ENCODE data around the gene C8A.

C8A gene

GRCh38 chr1:56838759-56839158, 15.8 kb upstream of the C8A start:
- DNase-seq = no peak

- DNase-seq = no peak
Observed at GRCh38 chr1:56843544-56843943, 11.1 kb upstream of the C8A start.

- DNase-seq = no peak
Observed at GRCh38 chr1:56844545-56845136, 10.0 kb upstream of the C8A start.

GRCh38 chr1:56845343-56845742, 9.3 kb upstream of the C8A start:
- DNase-seq = no peak

GRCh38 chr1:56849750-56850149, 4.8 kb upstream of the C8A start:
- DNase-seq = no peak

- DNase-seq = no peak
Observed at GRCh38 chr1:56850411-56850810, 4.2 kb upstream of the C8A start.

- DNase-seq = no peak
Observed at GRCh38 chr1:56850922-56851321, 3.7 kb upstream of the C8A start.

GRCh38 chr1:56852476-56852875, 2.1 kb upstream of the C8A start:
- no peak for DNase-seq

- no peak for DNase-seq
Observed at GRCh38 chr1:56855190-56855589, 593 bp downstream of the C8A start.

GRCh38 chr1:56856186-56856585, 1.6 kb downstream of the C8A start:
- no peak for DNase-seq

GRCh38 chr1:56859287-56859686, 4.7 kb downstream of the C8A start:
- no peak for DNase-seq

GRCh38 chr1:56863265-56863992, 8.8 kb downstream of the C8A start:
- no peak for DNase-seq

- no peak for DNase-seq
Observed at GRCh38 chr1:56864430-56864829, 9.8 kb downstream of the C8A start.

GRCh38 chr1:56866656-56867055, 12.1 kb downstream of the C8A start:
- no peak for DNase-seq

- DNase-seq = no peak
Observed at GRCh38 chr1:56867491-56867890, 12.9 kb downstream of the C8A start.

GRCh38 chr1:56868761-56869160, 14.2 kb downstream of the C8A start:
- DNase-seq = no peak

- DNase-seq = no peak
Observed at GRCh38 chr1:56872597-56872996, 18.0 kb downstream of the C8A start.

GRCh38 chr1:56873213-56873612, 18.6 kb downstream of the C8A start:
- no peak for DNase-seq

- DNase-seq = no peak
Observed at GRCh38 chr1:56874689-56875088, 20.1 kb downstream of the C8A start.

GRCh38 chr1:56877973-56878372, 23.4 kb downstream of the C8A start:
- no peak for DNase-seq

- DNase-seq = no peak
Observed at GRCh38 chr1:56880774-56881173, 26.2 kb downstream of the C8A start.

- DNase-seq = peak; percentile 5
Observed at GRCh38 chr1:56881417-56881816, 26.8 kb downstream of the C8A start.

- DNase-seq = no peak
Observed at GRCh38 chr1:56890229-56890628, 35.6 kb downstream of the C8A start.

- no peak for DNase-seq
Observed at GRCh38 chr1:56894014-56894413, 39.4 kb downstream of the C8A start.

All from activated CD4-positive, alpha-beta T cell treated with anti-CD3 and anti-CD28 coated beads for 48 hours (primary cell).